ENCODE results near the gene EQTN. TPM values are rescaled to one million over a fixed set of nuclear protein-coding genes. Genes with fewer than 3 reads are reported as not detected.

The EQTN gene
- total and polyA plus RNA-seq, 2 of the 4 experiments (the other 2 are of a cell fraction): not detected

GRCh38 chr9:27338527-27338903, 41.6 kb upstream of the EQTN start:
- no peak for TF ChIP-seq CTCF (conservative IDR thresholded peaks at IDR 0.05; ENCODE audit: low read depth, low read length)
- no peak for TF ChIP-seq MXI1 (IDR thresholded peaks at IDR 0.05; ENCODE audit: borderline replicate concordance, low read depth, low read length)
- TF ChIP-seq CEBPB (IDR thresholded peaks at IDR 0.05; ENCODE audit: low read depth, low read length): no peak
- TF ChIP-seq CHD1 (IDR thresholded peaks at IDR 0.05; ENCODE audit: low read depth, low read length): no peak
- no peak for TF ChIP-seq MAFK (IDR thresholded peaks at IDR 0.05; ENCODE audit: low read depth, low read length)
- TF ChIP-seq SMC3 (IDR thresholded peaks at IDR 0.05; ENCODE audit: low read depth, low read length): no peak
- H3K36me3 ChIP-seq (ENCODE audit: control insufficient read depth, insufficient read depth, low read length): no peaks in the 10 kb centered on the region
- DNase-seq (no peak), ATAC-seq (ENCODE audit: low read depth) (no peak)
- H3K23ac ChIP-seq (ENCODE audit: low read depth, low read length): no peak overlapping the region
- no peak overlapping the region for H2AK5ac ChIP-seq (ENCODE audit: low read depth, low read length)
- no peak overlapping the region for H4K91ac ChIP-seq (ENCODE audit: insufficient read depth, low read depth, low read length)
- H2AFZ ChIP-seq (replicated peaks; ENCODE audit: low read length, poor library complexity): no peak overlapping the region
- no peak overlapping the region for H4K5ac ChIP-seq (ENCODE audit: low read depth, low read length)
- in situ Hi-C loops (cut with MboI; ENCODE audit: low sequenced_read_pairs) (no loop called here), intact Hi-C loops (cut with micrococcal nuclease) (no loop called here), dilution Hi-C loops (cut with HindIII; ENCODE audit: low sequenced_read_pairs, unreplicated experiment) (no loop called here)
- no peak overlapping the region for H2BK120ac ChIP-seq (ENCODE audit: low read depth, low read length)
- no peak overlapping the region; the same call in 1 of the 2 replicates for H3K4me2 ChIP-seq (ENCODE audit: low read depth, low read length)
- no peak overlapping the region for H2BK15ac ChIP-seq (ENCODE audit: low read depth, low read length)
- no peak overlapping the region for H3K18ac ChIP-seq (ENCODE audit: low read depth, low read length)
- peaks cover 37% of the 10 kb centered on the region for H3K27me3 ChIP-seq (ENCODE audit: control insufficient read depth, insufficient read depth, low read length)
- H3K9ac ChIP-seq (ENCODE audit: low read depth, low read length): no peak overlapping the region
- no peak overlapping the region for H2BK20ac ChIP-seq (ENCODE audit: low read depth, low read length)
- no CpG with 5 or more reads among the region's 9 CpGs for WGBS, 2 experiments (ENCODE audit: extremely low coverage in 2 of 2, insufficient read length in 1 of 2)
- H3K4me3 ChIP-seq (ENCODE audit: insufficient read depth, low read depth, low read length): no peak overlapping the region
- H3K56ac ChIP-seq (ENCODE audit: extremely low read depth, insufficient read depth, low read length): no peak overlapping the region
- no peaks in the 10 kb centered on the region for H3K9me3 ChIP-seq (ENCODE audit: control insufficient read depth, insufficient read depth, low read length)
- H3K4me1 ChIP-seq (ENCODE audit: control insufficient read depth, insufficient read depth, low read length): no peaks in the 10 kb centered on the region; the same call in 1 of the 2 replicates
- H4K20me1 ChIP-seq (ENCODE audit: insufficient read depth, low read length): no peaks in the 10 kb centered on the region
- no peak overlapping the region for H3K4ac ChIP-seq (ENCODE audit: low read depth, low read length)
- H3K14ac ChIP-seq (replicated peaks; ENCODE audit: low read depth, low read length): no peak overlapping the region
- H3K27ac ChIP-seq (ENCODE audit: insufficient read depth, low read length): no peak overlapping the region
- ChIA-PET CTCF (interaction anchor here (0.6 kb wide), 1 partner anchor 172 kb away, joined by 3 read pairs; no protein-coding TSS in a partner anchor), POLR2A (ENCODE audit: unreplicated experiment) (interaction anchor here (0.5 kb wide), 1 partner anchor 11 kb away, joined by 3 read pairs; no protein-coding TSS in a partner anchor)
- H2AK9ac ChIP-seq (replicated peaks; ENCODE audit: low read depth, low read length, poor library complexity): no peak overlapping the region
- no peak overlapping the region for H4K8ac ChIP-seq (ENCODE audit: low read depth in 2 of 2, low read length in 2 of 2)
- no TSS peak for BruUV-seq (replicated peaks)
- H3K79me1 ChIP-seq (ENCODE audit: low read depth in 1 of 2, low read length in 2 of 2): no peaks in the 10 kb centered on the region
- H2BK5ac ChIP-seq (ENCODE audit: low read depth, low read length, poor library complexity, severe bottlenecking): no peak overlapping the region
- H3K9me1 ChIP-seq (ENCODE audit: insufficient read depth, low read length): no peaks in the 10 kb centered on the region; the same call in 1 of the 2 replicates

All from IMR-90 (cell line).